Measurements from ENCODE around the gene UNC45A. TPM values are rescaled to one million over a fixed set of nuclear protein-coding genes. Genes with fewer than 3 reads are reported as not detected.

The UNC45A gene
- total RNA-seq, 1 experiment from 2014 or later: 101 TPM

DNA sequence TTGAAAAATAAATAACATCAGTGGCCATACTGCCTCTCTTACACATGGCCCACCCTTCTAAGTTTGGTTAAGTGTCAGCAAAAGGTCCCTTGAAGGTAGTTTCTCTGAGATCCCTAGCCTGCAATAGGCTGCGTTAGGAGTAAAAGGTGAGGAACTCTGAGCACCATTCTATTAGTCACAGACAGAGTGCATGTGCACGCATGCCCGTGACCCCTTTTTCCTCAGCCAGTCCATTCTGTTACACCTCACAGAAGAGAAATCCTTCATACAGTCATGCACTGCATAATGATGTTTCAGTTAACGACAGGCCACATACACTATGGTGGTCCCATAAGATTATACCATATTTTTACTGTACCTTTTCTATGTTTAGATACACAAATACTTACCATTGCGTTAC, 32.1 kb downstream of the UNC45A start:
- Mint-ChIP-seq H3K27ac (no peak overlapping the region), H3K27me3 (ENCODE audit: low read depth) (no peaks in the 10 kb centered on the region)

More for the DNA sequence above, 32.1 kb downstream of the UNC45A start:
- ATAC-seq: no peak
- Mint-ChIP-seq H3K9me3 (no peaks in the 10 kb centered on the region), H3K4me3 (no peak overlapping the region), H3K36me3 (peaks cover 78% of the 10 kb centered on the region), H3K4me1 (no peaks in the 10 kb centered on the region)
- POLR2A ChIA-PET: interaction anchor here (1.1 to 1.2 kb wide), 2 partner anchors 10 to 27 kb away, joined by 3 to 5 read pairs; partner anchors contain the start of gene PRC1
- CTCF ChIA-PET: interaction anchor here (1.3 to 6.2 kb wide), 3 partner anchors 10 to 66 kb away, joined by 5 to 50 read pairs (median 6); partner anchors contain the start of gene HDDC3
- DNase-seq (ENCODE audit: low spot score): no peak
- TF ChIP-seq TP53 (CRISPR knock-in tag; IDR thresholded peaks at IDR 0.05) (no peak), ZNF232 (CRISPR knock-in tag; IDR thresholded peaks at IDR 0.05) (no peak), ZNF532 (CRISPR knock-in tag; IDR thresholded peaks at IDR 0.05; ENCODE audit: borderline replicate concordance) (no peak), AFF4 (CRISPR knock-in tag; IDR thresholded peaks at IDR 0.05; ENCODE audit: borderline replicate concordance) (no peak), CREB1 (CRISPR knock-in tag; IDR thresholded peaks at IDR 0.05) (no peak), EMX1 (CRISPR knock-in tag; IDR thresholded peaks at IDR 0.05) (no peak), JAZF1 (CRISPR knock-in tag; IDR thresholded peaks at IDR 0.05) (no peak), MYBL2 (CRISPR knock-in tag; IDR thresholded peaks at IDR 0.05) (no peak), ZNF671 (CRISPR knock-in tag; IDR thresholded peaks at IDR 0.05) (no peak), ZNF396 (CRISPR knock-in tag; IDR thresholded peaks at IDR 0.05; ENCODE audit: borderline replicate concordance) (no peak), SMAD3 (CRISPR knock-in tag; IDR thresholded peaks at IDR 0.05; ENCODE audit: borderline replicate concordance) (no peak), NR2C2 (CRISPR knock-in tag; IDR thresholded peaks at IDR 0.05) (no peak), TEAD4 (CRISPR knock-in tag; IDR thresholded peaks at IDR 0.05) (no peak), ETV6 (CRISPR knock-in tag; IDR thresholded peaks at IDR 0.05) (no peak), KAT7 (CRISPR knock-in tag; IDR thresholded peaks at IDR 0.05; ENCODE audit: borderline replicate concordance) (no peak)
- TF ChIP-seq, protein P1, sequence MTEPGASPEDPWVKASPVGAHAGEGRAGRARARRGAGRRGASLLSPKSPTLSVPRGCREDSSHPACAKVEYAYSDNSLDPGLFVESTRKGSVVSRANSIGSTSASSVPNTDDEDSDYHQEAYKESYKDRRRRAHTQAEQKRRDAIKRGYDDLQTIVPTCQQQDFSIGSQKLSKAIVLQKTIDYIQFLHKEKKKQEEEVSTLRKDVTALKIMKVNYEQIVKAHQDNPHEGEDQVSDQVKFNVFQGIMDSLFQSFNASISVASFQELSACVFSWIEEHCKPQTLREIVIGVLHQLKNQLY (CRISPR knock-in tag; IDR thresholded peaks at IDR 0.05): no peak
- TF ChIP-seq, protein P2, sequence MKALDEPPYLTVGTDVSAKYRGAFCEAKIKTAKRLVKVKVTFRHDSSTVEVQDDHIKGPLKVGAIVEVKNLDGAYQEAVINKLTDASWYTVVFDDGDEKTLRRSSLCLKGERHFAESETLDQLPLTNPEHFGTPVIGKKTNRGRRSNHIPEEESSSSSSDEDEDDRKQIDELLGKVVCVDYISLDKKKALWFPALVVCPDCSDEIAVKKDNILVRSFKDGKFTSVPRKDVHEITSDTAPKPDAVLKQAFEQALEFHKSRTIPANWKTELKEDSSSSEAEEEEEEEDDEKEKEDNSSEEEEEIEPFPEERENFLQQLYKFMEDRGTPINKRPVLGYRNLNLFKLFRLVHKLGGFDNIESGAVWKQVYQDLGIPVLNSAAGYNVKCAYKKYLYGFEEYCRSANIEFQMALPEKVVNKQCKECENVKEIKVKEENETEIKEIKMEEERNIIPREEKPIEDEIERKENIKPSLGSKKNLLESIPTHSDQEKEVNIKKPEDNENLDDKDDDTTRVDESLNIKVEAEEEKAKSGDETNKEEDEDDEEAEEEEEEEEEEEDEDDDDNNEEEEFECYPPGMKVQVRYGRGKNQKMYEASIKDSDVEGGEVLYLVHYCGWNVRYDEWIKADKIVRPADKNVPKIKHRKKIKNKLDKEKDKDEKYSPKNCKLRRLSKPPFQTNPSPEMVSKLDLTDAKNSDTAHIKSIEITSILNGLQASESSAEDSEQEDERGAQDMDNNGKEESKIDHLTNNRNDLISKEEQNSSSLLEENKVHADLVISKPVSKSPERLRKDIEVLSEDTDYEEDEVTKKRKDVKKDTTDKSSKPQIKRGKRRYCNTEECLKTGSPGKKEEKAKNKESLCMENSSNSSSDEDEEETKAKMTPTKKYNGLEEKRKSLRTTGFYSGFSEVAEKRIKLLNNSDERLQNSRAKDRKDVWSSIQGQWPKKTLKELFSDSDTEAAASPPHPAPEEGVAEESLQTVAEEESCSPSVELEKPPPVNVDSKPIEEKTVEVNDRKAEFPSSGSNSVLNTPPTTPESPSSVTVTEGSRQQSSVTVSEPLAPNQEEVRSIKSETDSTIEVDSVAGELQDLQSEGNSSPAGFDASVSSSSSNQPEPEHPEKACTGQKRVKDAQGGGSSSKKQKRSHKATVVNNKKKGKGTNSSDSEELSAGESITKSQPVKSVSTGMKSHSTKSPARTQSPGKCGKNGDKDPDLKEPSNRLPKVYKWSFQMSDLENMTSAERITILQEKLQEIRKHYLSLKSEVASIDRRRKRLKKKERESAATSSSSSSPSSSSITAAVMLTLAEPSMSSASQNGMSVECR (CRISPR knock-in tag; IDR thresholded peaks at IDR 0.05; ENCODE audit: borderline replicate concordance): no peak
- TF ChIP-seq, protein P3, sequence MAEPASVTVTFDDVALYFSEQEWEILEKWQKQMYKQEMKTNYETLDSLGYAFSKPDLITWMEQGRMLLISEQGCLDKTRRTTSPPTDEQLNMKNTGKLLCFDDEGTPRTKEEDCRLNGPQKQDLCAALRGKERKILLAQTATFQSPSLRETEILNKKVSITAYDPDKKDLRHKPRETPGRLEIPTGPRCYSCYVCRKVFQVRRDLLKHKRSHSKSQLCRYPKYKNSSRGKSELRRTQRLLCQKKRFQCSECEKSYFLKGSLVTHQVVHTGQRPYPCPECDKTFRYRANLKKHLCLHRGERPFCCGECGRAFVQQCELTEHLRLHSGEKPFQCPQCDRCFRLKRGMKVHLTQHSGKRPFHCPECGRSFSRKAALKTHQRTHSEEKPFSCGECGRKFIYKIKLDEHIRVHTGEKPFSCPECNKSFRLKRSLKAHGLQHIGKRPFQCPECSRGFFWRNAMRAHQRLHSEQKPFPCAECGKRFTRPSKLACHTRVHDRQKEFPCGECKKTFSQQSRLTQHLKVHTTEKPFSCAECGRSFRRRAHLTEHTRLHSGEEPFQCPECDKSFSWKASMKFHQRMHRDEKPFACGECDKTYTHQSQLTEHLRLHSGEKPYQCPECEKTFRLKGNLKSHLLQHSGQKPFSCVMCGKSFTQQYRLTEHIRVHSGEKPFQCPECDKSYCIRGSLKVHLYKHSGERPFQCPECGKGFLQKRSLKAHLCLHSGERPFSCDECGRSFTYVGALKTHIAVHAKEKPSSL (CRISPR knock-in tag; conservative IDR thresholded peaks at IDR 0.05): no peak
- TF ChIP-seq, protein P4, sequence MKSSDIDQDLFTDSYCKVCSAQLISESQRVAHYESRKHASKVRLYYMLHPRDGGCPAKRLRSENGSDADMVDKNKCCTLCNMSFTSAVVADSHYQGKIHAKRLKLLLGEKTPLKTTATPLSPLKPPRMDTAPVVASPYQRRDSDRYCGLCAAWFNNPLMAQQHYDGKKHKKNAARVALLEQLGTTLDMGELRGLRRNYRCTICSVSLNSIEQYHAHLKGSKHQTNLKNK (CRISPR knock-in tag; IDR thresholded peaks at IDR 0.05): no peak

Data from WTC11 (cell line).